CD4-positive, alpha-beta T cell treated with Interleukin-15 for 1 hour (primary cell): Measurements from ENCODE around the gene NEUROD6.

ENCODE experiments used
- DNase-seq: peaks from one replicate; pipeline ENCODE4 v3.0.0-alpha.2; 2020

Gene NEUROD6

GRCh38 chr7:31327071-31327470, 13.5 kb downstream of the NEUROD6 start:
- no peak for DNase-seq

- DNase-seq, result no peak
These were observed 14.1 kb downstream of the NEUROD6 start for GRCh38 chr7:31326416-31326815.

- DNase-seq, result no peak
These were observed 17.4 kb downstream of the NEUROD6 start for GRCh38 chr7:31323101-31323500.

GRCh38 chr7:31320675-31321074, 19.9 kb downstream of the NEUROD6 start:
- no peak for DNase-seq

GRCh38 chr7:31318313-31318712, 22.2 kb downstream of the NEUROD6 start:
- no peak for DNase-seq

- DNase-seq, result no peak
These were observed 23.6 kb downstream of the NEUROD6 start for GRCh38 chr7:31316876-31317275.

- DNase-seq, result no peak
These were observed 24.8 kb downstream of the NEUROD6 start for GRCh38 chr7:31315758-31316157.

GRCh38 chr7:31314781-31315180, 25.7 kb downstream of the NEUROD6 start:
- DNase-seq, result no peak

- no peak for DNase-seq
These were observed 27.6 kb downstream of the NEUROD6 start for GRCh38 chr7:31312889-31313288.

GRCh38 chr7:31311552-31311951, 29.0 kb downstream of the NEUROD6 start:
- no peak for DNase-seq

GRCh38 chr7:31310321-31310935, 30.1 kb downstream of the NEUROD6 start:
- no peak for DNase-seq

GRCh38 chr7:31309407-31309806, 31.1 kb downstream of the NEUROD6 start:
- no peak for DNase-seq

GRCh38 chr7:31308652-31309051, 31.9 kb downstream of the NEUROD6 start:
- no peak for DNase-seq

GRCh38 chr7:31307972-31308371, 32.6 kb downstream of the NEUROD6 start:
- DNase-seq, result no peak

- no peak for DNase-seq
These were observed 35.3 kb downstream of the NEUROD6 start for GRCh38 chr7:31305260-31305659.

- no peak for DNase-seq
These were observed 36.1 kb downstream of the NEUROD6 start for GRCh38 chr7:31304446-31304845.

- no peak for DNase-seq
These were observed 38.2 kb downstream of the NEUROD6 start for GRCh38 chr7:31302356-31302755.

GRCh38 chr7:31299336-31299735, 41.2 kb downstream of the NEUROD6 start:
- DNase-seq, result no peak

GRCh38 chr7:31290601-31291000, 49.9 kb downstream of the NEUROD6 start:
- no peak for DNase-seq
